SK-N-DZ (cell line): Measurements from ENCODE around the gene S100A7A.
"Not testable (repeated sequence)": the region's sequence is repeated elsewhere in the genome, so short reads cannot be mapped to it uniquely, and the experiment has no call there.

Experiments
- DNase-seq: peaks from one replicate; pipeline ENCODE4 v3.0.0-alpha.2; 2015; ENCODE audit warnings: low spot score

S100A7A gene

GRCh38 chr1:153422450-153423068, 6.2 kb downstream of the S100A7A start:
- peak; percentile 28 for DNase-seq

- DNase-seq = no peak
Measured at GRCh38 chr1:153426809-153427208, 10.5 kb downstream of the S100A7A start.

GRCh38 chr1:153428073-153428638, 11.8 kb downstream of the S100A7A start:
- no peak for DNase-seq

- no peak for DNase-seq
Measured at GRCh38 chr1:153428791-153429190, 12.5 kb downstream of the S100A7A start.

- no peak for DNase-seq
Measured at GRCh38 chr1:153429266-153430165, 13.2 kb downstream of the S100A7A start.

- no peak for DNase-seq
Measured at GRCh38 chr1:153430166-153430553, 13.8 kb downstream of the S100A7A start.

GRCh38 chr1:153430561-153430960, 14.2 kb downstream of the S100A7A start:
- no peak for DNase-seq

GRCh38 chr1:153431002-153431401, 14.7 kb downstream of the S100A7A start:
- DNase-seq = no peak

GRCh38 chr1:153431427-153431826, 15.1 kb downstream of the S100A7A start:
- no peak for DNase-seq

- DNase-seq = no peak
Measured at GRCh38 chr1:153431928-153432327, 15.6 kb downstream of the S100A7A start.

GRCh38 chr1:153432874-153433681, 16.8 kb downstream of the S100A7A start:
- no peak for DNase-seq

GRCh38 chr1:153434746-153435455, 18.6 kb downstream of the S100A7A start:
- DNase-seq = no peak

GRCh38 chr1:153437236-153437635, 20.9 kb downstream of the S100A7A start:
- no peak for DNase-seq

GRCh38 chr1:153438599-153438998, 22.3 kb downstream of the S100A7A start:
- no peak for DNase-seq

GRCh38 chr1:153439273-153439672, 23.0 kb downstream of the S100A7A start:
- DNase-seq = no peak

- no peak for DNase-seq
Measured at GRCh38 chr1:153441238-153441755, 25.0 kb downstream of the S100A7A start.

GRCh38 chr1:153443486-153443885, 27.2 kb downstream of the S100A7A start:
- DNase-seq = no peak

- no peak for DNase-seq
Measured at GRCh38 chr1:153444078-153444477, 27.8 kb downstream of the S100A7A start.

GRCh38 chr1:153447498-153448170, 31.3 kb downstream of the S100A7A start:
- DNase-seq = no peak

GRCh38 chr1:153448851-153449250, 32.5 kb downstream of the S100A7A start:
- DNase-seq = not testable (repeated sequence)
